ENCODE data around the gene HOXA13.

HOXA13 gene

DNA sequence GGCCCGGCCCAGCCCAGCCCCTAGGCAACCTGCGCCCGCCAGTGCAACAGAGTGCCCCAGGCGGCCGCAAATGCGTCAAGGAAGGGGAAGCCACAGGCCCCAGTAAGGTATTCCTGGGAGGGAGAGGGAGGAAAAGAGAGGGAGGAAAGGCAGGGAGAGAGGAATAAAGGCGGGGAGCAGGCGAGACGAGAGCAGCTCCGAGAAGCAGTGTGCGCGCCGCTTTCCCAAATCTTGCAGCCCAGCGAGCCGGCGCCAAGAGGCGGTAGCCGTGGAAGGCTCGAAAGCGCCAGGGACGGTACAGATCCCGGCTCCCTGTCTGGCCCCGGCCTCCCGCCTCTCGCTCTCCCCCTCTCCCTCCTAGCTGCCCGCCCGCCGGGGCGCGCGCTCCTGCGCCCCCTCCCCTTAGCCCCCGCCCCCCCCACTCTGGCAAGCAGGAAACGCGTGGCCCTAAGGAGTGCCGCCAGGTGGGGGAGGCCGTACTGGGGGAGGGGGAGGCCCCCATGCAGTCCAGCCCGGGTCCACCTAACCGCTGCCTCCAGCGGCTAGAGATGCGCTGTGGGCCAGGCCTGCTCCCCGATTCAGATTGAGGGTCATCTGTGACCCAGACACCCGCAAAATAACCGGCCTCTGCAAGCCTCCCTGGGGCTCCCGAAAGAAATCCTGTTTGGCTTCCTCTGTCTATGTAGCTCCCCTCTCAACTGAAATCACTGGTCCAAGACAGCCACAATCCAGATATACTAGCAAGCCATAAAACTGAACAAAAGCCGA is 30.0 kb downstream of the HOXA13 start:
- DNase-seq, result no peak

DNA sequence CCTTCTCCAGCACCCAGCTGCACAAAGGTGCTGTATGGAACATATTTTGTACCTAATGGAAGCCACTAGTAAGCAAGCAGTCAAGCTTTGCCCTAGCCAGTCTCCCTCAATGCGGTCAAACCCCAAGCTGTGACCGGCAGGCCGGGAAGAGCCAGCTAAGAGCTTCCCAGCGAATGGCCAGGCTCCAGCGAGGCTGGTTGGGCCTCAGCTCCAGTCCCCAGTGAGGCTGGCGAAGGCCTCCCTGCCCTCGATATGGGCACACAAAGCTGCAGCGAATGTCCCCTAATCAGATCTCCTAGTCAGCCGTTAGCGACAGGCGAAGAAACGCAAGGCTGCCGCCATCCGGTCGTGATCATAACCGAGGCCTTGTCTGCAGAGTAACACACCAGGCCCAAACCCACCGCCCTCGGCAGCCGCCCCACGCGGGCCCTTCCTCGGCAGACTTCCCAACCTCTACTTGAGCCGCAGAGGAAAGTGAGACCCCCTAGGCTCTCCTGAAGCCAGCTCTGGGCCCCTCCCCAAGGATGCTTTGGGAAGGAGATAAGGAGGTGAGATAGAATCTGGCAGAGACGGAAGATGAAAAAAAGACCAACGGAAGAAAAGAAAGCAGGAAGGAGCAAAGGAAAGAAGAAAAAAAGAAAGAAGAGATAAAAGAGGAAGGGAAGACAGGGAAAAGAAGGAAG is 31.5 kb downstream of the HOXA13 start:
- DNase-seq, result no peak

DNA sequence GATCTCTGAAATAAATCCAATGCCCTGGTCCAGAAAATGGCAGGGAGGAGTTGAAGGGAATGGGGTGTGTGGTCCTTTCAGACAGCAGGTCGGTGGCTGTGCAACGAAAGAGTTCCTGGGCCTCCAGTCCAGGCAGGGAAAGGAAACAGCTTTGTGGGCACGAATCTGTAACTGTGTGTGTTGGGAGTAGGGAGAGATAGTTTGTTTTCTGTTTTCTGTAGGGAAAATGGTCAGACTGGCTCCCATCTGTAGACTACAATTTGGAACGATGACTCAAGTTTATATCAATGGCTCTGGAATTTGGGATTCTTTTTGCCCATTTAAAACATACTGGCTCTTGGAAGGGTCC is 32.0 kb downstream of the HOXA13 start:
- DNase-seq, result no peak

DNA sequence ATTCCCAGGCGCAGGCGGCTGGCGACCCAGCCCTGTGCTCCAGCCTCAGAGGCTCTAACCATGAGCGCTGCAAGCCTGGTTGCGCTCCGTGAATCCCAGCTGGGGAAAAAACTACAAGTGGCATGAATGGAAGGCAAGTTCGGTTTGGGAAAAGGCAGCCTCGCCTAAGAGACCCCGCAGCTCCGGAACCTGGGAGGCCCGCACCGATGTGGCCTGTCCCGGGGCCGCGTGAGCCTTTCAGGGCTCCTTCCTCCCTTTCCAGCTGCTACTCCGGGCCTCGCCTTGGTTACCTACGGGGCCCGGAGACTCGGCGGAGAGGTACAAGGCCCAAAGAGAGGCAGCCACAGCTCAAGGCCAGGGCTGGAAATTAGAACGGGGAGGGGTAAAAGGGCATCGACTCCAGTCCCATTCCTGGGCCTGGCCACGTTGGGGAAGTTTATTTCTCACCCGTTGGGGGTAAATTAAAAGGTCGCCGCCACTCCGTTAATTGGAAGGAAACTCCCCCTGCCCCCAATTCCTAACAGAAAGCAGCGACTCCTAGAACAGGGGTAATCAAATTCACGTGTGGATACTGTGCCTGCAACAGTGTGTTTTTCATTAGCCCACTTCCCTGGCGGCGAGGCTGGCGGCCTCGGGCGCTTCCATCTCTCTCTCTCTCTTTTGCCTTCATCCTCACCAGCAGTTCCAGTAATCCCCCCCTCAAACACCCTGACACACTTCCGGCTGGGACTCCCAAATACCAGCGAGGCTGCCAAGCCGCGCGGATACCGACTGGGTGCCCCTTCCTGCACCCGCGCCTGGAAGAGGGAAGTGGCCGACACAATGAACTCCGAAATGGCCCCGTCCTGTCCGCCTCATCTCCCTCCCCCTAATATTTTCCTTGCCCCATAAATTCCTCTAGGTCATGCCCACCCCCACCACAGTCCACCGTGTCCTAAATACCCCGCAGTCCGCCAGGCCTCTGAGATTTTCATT is 33.1 kb downstream of the HOXA13 start:
- DNase-seq, result no peak

DNA sequence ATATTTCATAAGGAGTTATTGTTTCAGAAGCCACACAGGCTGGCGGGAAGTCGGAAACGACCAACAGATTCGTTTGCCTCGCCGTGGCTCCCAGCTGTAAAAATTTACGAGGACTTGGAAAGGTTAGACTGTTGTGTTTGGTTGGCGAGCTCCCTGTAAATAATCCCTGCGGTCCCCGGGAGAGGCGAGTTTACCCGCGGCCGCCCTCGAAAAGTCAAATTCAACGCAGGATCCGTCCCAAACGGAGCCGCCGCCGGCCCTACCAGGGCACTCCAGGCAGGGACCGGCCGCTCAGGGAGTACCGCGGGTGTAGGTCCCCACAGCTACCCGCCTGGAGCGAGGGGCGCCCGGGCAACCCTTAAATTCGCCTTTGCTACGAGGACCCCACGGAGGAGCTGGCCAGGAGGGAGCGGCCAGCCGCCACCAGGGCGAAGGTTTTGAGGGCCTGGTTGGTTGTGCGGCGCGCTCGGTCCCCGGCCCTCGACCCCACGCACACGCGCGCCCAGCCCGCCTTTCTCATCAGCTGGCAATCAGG is 33.8 kb downstream of the HOXA13 start:
- DNase-seq, result no peak

DNA sequence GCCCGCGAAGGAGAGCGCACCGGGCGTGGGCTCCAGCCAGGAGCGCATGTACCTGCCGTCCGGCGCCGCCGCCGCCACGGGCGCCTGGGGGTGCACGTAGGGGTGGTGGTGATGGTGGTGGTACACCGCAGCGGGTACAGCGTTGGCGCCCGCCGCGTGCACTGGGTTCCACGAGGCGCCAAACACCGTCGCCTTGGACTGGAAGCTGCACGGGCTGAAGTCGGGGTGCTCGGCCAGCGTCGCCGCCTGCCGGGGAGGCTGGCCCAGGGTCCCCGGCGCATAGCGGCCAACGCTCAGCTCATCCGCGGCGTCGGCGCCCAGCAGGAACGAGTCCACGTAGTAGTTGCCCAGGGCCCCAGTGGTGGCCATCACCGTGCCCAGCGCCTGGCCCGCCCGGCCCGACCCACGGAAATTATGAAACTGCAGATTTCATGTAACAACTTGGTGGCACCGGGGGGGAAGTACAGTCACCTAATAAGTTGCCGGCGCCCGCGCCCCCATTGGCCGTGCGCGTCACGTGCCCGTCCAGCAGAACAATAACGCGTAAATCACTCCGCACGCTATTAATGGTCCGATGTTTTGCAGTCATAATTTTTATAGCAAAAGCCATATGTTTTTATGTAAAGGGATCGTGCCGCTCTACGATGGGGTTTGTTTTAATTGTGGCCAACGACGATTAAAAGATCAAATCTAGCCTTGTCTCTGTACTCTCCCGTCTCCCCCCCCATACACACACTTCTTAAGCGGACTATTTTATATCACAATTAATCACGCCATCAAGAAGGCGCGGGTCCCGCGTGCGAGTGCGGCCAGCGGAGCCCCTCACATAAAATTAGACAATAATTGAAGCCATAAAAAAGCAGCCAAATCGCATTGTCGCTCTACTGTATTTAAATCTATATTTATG is 34.5 kb downstream of the HOXA13 start, which contains the start of gene HOXA9:
Gene HOXA9 (minus strand): TSS at position 449 of the 907 bp plus-strand sequence. CDS start 80 bp downstream, at position 369.
- no peak for DNase-seq

DNA sequence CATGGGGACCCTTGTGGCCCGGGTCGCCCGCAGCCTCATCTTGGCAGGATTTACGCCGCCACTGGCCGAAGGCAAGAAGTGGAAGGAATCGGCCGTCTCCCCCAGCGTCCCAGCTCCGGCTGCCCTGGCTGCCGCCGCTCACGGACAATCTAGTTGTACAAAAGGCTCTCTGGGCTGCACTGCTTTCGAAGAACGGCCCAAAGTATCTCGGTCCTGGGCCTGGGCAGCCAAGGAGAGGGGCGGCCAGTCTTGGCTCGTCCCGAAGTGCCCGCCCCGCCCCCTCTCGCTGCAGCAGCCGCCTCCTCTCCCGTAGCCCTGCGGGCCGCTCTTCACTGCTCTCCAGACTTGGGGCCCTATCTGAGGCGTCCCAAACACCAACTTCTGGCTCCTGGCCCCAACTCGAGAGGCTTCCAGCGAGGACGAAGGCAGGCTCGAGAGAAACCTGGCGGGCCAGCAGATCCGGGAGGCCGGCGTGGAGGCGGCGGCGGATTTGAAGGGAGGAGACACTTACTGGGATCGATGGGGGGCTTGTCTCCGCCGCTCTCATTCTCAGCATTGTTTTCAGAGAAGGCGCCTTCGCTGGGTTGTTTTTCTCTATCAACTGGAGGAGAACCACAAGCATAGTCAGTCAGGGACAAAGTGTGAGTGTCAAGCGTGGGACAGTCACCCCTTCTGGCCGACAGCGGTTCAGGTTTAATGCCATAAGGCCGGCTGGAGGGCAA is 35.4 kb downstream of the HOXA13 start:
- no peak for DNase-seq

DNA sequence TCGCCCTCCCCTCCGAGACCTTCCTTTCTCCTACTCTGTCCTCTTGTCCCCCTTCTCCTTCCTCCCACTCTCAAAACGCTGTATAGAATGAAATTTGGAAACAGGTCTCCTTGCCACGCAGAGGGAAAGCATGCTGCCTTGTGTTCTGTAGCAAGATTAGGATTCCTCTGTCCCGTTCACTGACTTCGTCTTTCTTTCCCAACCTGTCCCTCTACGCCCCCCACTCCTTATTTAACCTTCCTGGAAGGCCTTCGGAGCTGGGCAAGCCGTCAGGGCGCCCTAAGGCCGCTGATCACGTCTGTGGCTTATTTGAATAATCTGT is 35.9 kb downstream of the HOXA13 start:
- no peak for DNase-seq

DNA sequence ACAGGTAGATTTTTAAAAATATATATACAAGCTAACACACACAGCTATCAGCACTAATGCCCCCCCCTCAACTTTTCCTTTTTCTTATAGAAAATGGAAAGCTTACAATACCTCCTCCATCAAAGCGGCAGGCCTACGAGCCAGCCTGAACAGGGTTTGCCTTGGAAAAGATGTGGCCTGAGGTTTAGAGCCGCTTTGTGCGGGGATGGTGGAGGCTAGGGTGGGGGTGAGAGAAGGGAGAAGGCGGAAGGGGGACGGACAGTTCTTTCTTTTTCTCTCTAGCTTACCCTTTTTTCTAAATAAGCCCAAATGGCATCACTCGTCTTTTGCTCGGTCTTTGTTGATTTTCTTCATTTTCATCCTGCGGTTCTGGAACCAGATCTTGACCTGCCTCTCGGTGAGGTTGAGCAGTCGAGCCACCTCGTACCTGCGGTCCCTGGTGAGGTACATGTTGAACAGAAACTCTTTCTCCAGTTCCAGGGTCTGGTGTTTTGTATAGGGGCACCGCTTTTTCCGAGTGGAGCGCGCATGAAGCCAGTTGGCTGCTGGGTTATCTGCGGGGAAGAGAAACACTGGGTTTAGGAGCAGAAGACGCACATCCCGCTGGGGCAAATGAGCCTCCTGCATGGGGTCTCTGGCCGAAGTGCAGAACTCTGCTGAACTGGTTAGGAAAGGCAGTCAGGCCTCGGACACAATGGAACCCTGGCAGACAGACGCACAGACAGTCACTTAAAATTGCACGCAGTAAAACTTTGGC is 36.4 kb downstream of the HOXA13 start:
- DNase-seq, result no peak

DNA sequence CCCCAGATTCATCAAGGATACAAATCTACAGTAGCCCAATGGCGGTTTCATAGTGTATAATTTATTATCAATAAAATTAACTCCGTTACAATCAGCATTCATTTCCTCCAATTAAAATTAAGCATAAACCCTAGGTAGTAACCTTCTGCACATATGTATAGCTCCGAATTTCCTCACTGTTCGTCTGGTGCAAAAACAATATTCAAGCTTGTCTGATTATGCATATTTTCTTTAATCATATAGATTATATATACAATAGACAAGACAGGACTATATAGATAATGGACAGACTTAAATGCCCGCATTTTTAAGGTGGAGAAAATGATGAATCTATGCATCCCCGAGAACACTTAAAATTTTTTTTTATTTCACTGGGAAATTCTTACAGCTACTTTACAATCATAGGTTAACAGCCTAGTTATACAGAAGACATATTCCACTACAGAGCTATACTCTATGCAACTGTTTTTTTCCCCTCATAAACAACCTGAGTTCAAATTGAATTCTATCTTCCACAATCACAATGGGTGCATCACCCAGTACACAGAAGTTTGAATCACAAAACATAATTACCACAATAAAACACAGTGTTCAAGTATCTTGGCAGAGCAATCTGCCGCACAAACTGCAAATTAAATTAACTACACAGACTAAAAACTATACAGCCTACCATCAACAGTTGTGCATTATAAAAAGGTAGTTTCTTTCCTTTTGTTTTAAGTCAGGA is 37.2 kb downstream of the HOXA13 start:
- DNase-seq, result no peak

DNA sequence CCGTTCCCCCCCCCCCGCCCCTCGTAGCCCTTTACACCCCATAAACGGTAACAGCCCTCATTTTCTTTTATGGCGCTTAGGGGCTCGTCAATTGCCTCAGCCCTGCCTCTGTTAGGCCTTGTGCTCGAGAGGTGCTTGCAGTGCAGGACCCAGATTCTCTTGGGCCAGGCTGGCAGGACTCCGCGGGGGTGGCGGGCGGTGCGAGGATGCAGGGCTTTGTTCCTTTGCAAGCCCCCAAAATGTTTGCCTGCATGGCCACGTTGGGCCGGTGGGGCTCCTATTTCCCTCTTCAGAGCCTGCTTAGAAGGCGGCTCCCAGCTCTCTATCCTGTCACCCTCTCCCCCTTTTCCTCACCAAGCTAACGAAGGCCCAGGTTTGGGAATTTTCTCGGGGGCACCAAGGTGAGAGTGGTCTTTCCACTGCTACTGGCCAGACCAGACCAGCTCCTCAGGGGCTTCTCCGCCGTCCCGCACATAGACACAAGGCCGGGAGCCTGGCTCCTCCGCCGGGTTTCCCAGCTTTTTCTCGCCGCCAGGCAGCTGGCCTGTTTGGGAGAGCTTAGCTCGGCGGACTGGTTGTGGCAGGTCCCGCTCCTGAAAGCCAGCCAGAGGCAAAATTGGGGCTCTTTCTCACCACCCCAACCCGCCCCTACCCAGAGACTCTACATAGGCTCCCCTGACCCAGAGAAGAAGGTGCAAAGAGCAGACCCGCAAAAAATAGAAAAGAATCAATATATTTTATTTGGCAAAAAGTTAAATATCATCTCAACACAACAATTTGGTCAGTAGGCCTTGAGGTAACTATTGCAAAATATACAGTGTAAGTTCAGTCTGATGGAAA is 38.0 kb downstream of the HOXA13 start:
- no peak for DNase-seq

DNA sequence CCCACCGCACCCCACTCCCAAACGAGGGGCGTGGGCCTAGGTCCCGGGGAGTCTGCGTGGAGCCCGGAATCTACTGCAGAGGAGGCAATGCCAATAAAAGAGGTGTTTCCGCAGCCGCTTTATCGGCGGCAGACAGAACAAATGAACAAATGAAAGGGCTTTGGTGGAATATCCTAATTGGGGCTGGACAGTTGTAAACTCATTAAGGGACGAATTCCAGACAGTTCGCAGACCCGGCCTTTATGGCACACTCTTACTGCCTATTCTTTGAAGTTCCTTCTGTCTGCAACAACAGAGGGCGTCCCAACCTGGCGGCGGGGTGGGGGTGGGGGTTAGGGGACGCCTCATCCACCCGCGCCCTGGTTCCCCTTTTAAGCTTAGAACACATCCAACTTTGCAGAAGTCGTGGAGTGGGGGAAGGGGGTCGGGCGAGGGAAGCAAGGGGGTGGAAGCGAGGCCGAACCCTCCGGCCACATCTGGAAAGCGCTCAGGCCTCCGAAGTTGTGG is 38.6 kb downstream of the HOXA13 start:
- no peak for DNase-seq

DNA sequence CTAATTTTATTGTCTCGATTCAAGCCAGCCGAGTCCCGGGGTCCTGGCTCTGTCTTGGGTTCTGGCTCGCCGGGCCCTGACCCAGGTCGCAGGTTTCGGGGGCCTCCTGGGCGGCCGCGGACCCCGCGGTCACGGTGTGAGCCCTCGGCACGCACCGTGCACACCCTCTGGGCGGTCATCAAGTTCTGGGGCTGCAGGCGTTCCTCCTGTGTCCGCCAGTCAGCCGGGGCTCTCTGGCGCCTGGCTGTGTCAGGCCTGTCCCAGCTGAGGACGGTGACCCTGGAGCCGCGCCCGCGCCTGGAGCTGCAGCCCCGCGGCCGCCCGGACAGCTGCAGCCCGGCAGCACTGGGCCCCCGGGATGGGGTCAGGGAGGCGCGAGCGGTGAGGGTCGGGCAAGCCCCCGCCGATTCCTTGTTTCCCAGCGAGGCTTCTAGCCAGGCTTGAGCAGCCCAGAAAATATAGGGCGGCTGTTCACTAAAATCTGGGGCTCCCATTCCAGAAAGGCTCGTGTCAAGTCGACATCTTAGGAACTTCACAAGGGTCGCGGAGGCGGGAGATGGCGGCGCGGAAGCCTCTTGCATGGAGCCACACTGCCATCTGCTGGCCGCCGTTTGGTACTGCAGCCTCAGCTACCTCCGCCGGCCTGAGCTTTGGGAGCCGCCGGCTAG is 39.2 kb downstream of the HOXA13 start:
- peak; percentile 79 to 84 for DNase-seq

DNA sequence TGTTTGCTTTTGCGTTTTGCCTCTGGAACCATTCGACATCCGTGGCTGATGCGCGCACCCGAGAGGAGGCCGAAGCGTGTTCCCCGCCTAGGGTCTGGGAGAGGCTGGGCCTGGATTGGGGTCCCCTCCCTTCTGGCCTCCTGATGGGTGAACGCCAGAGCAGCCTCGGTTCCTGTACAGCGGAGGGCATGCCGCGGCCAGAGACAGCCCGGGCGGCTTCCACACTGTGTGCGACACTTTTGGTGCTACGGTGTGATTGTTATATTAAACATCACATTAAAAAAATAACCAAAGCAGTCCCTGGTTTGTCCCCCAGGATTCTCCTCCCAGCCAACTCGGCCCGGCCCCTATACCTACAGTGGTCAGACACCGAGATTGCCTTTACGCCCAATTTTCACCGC is 39.7 kb downstream of the HOXA13 start:
- no peak for DNase-seq

DNA sequence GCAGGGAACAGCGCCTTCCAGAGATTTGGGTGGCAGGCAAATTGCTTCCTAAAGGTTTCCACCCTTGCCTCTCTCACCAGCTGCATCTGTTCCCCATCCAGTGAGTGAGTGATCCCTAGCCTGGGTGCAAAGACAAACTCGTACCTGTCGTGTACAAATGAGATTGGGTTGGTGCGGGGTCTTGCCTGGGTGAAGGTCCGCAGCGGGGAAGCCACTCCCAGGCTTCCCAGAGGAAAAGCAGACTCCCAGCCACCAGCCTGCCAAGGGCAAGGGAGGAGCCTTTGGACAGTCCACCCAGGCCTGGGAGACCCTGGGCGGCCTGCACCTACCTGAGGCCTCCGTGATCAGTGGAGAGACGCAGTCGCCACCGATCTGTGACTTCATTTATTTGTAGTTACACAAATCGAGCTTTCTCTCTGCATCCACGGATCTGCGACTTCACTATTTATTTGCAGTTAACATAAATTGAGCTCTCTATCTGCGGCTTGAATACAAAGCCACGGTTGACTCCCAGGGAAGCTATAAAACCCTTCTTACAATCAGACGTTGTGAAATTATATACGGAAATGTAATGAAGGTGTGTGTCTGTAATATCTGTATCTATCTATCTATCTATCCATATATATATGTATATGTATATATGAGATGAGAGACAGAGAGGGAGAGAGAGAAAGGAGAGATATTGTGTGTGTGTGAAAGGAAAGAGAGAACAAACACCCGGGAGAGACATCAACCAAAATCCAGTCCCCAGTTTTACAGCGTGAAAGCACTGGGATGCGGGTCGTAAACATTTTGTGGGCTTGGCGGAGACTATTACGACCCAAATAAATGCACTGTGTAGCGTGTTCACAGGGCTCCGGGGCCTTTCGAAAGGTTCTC is 40.4 kb downstream of the HOXA13 start:
- no peak for DNase-seq

DNA sequence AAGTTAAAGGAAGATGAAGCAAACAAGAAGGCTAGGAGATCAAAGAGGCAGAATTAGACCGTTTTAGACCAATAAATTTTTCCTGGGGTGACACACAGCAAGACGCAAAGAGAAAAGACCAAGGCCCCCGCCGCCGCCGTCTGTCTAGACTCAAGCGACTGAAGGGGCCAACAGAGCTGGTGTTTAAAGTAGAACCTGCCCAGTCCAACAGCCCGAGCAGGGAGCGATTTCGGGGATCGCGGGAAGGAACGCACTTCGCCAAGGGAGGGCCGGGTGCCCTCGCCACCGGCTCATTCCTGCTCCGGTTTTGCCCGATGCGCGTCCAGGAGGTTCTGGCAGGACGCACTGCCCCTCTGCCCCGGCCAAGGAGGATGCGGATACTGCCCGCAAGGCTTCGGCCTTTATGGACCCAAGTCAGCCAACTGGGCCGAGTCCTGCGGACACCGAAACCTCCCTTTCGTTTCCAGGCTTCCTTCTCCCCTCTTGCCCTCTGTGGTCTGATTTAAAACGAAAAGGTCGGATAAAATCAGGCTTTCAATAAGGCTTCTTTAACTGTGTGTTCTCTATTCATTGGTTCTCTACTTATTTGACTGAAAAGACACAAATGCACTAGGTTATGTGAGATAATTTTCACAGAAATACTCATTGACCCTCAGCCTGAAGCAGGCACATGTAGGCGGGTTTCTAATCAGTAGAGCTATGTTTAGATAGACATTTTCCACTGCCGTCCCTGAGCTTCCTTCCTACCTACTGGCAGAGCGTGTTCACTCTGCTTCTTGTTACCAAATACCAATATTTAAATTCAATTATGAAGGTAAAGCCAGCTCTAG is 41.2 kb downstream of the HOXA13 start:
- DNase-seq, result no peak

Data from SHP77 (cell line).